Nephron progenitor cell (in vitro differentiated cells): Measurements from ENCODE around the gene OAF.

Experiments
- DNase-seq: peaks from one replicate; pipeline ENCODE4 v3.0.0; 2021
- H3K27ac Mint-ChIP-seq: 2 replicates; pipeline ENCODE4 v1.8.0; 2021; ENCODE audit warnings: mild to moderate bottlenecking, moderate library complexity, mixed read lengths
- H3K27me3 Mint-ChIP-seq: 2 replicates; pipeline ENCODE4 v1.8.0; 2021; ENCODE audit warnings: mild to moderate bottlenecking, low read depth, mixed read lengths; ENCODE audit not compliant: poor library complexity
- H3K36me3 Mint-ChIP-seq: 2 replicates; pipeline ENCODE4 v1.8.0; 2021; ENCODE audit warnings: low read depth, mixed read lengths
- H3K4me1 Mint-ChIP-seq: 2 replicates; pipeline ENCODE4 v1.8.0; 2021; ENCODE audit warnings: mixed read lengths
- H3K4me3 Mint-ChIP-seq: 2 replicates; pipeline ENCODE4 v1.8.0; 2021; ENCODE audit warnings: mild to moderate bottlenecking, moderate library complexity, mixed read lengths
- H3K9me3 Mint-ChIP-seq: 2 replicates; pipeline ENCODE4 v1.8.0; 2021; ENCODE audit warnings: mild to moderate bottlenecking, moderate library complexity, mixed read lengths
- TF ChIP-seq, protein P1 (sequence below): fragments of 200-600 bp; sonication (generic); IDR thresholded peaks from 2 replicates; pipeline ENCODE4 v1.5.0; 2021; ENCODE audit warnings: antibody characterized with exemption

Gene OAF

DNA sequence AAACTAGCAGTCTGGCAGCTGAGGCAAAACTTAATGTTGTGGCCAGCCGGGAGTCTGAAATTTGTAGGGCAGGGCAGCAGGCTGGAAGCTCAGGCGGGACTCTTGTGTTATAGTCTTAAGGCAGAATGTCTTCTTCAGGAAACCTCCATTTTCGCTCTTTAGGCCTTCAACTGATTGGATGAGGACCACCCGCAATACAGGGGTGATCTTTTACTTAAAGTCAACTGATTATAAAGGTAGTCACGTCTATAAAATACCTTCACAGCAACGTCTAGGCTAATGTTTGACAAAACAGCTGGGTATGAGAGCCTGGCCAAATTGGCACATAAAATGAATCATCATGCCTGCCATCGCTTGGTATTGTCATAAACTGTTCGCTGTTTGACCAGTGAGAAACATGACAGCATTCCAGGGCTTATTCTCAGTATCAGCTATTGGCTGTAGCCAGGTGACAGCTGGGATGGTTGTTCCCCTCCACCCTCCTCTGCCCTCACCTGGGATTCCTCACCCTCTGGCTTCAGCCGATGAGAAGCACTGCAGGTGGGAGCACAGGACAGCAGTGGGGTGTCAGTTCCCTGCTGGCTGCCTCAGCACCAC lies 22.5 kb downstream of the OAF start:
- H3K27ac Mint-ChIP-seq = no peak overlapping the region
- peaks cover 68% of the 10 kb centered on the region for H3K27me3 Mint-ChIP-seq
- TF ChIP-seq, protein P1, sequence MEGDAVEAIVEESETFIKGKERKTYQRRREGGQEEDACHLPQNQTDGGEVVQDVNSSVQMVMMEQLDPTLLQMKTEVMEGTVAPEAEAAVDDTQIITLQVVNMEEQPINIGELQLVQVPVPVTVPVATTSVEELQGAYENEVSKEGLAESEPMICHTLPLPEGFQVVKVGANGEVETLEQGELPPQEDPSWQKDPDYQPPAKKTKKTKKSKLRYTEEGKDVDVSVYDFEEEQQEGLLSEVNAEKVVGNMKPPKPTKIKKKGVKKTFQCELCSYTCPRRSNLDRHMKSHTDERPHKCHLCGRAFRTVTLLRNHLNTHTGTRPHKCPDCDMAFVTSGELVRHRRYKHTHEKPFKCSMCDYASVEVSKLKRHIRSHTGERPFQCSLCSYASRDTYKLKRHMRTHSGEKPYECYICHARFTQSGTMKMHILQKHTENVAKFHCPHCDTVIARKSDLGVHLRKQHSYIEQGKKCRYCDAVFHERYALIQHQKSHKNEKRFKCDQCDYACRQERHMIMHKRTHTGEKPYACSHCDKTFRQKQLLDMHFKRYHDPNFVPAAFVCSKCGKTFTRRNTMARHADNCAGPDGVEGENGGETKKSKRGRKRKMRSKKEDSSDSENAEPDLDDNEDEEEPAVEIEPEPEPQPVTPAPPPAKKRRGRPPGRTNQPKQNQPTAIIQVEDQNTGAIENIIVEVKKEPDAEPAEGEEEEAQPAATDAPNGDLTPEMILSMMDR = no peak
- no peak overlapping the region for H3K4me3 Mint-ChIP-seq
- DNase-seq = no peak
- peaks cover 2% of the 10 kb centered on the region for H3K4me1 Mint-ChIP-seq
- H3K36me3 Mint-ChIP-seq = no peaks in the 10 kb centered on the region
- H3K9me3 Mint-ChIP-seq = peaks cover 3% of the 10 kb centered on the region

- H3K4me1 Mint-ChIP-seq = no peaks in the 10 kb centered on the region
- peak; percentile 78 for DNase-seq
- H3K27me3 Mint-ChIP-seq = peaks cover 82% of the 10 kb centered on the region
- TF ChIP-seq, protein P1 = peak; percentile 80
- H3K36me3 Mint-ChIP-seq = no peaks in the 10 kb centered on the region
- H3K9me3 Mint-ChIP-seq = peaks cover 3% of the 10 kb centered on the region
- no peak overlapping the region for H3K4me3 Mint-ChIP-seq
- no peak overlapping the region for H3K27ac Mint-ChIP-seq
These were observed 24.3 kb downstream of the OAF start for GRCh38 chr11:120235024-120235628.

DNA sequence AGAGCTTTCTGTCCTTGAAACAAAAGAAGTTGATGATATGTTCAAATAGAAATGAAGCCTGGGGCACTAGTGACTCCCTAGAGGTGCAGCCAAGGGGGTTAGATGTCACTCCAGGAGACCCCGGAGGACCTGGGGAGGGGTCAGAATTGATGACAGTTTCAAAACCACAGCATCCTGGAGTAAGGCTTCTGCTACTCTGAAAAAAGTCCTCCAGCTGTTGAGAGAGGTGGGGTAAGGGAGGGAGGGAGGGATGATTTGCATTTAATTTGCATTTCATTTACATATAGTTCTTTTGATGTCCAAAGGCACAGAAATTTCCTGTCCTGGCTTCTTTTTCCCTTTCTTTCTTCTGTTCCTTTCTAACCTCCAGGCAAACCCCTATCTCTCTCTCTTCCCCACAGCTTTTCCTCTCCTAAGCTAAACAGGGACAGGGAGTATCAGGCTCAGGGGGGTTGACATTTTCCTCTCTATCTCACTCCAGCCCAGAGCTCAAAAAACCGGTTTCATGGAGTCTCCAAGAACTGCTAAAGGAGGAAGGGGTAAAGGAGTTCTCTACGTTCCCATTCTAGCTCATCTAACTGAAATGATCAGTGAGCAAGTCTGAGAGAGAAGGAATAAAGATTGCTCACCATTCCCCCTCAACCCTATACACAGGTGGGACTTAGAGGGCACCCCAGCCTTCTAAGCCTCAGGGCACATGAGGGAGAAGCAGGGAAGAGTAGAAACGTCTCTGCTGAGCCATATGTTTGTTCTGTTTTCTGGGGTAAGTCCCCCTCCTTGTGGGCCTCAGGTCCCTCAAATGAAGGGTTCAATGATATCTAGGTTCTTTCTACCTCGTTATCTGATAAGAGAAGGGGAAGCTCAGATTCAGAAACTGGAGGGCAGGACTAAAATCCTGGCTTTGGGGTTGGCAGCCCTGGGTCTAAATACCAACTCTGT lies 25.6 kb downstream of the OAF start:
- DNase-seq = no peak
- Mint-ChIP-seq H3K27ac (peak overlapping the region; percentile 85), H3K27me3 (peaks cover 94% of the 10 kb centered on the region), H3K4me1 (no peaks in the 10 kb centered on the region), H3K9me3 (peaks cover 3% of the 10 kb centered on the region), H3K36me3 (no peaks in the 10 kb centered on the region), H3K4me3 (no peak overlapping the region)
- TF ChIP-seq, protein P1 = no peak

DNA sequence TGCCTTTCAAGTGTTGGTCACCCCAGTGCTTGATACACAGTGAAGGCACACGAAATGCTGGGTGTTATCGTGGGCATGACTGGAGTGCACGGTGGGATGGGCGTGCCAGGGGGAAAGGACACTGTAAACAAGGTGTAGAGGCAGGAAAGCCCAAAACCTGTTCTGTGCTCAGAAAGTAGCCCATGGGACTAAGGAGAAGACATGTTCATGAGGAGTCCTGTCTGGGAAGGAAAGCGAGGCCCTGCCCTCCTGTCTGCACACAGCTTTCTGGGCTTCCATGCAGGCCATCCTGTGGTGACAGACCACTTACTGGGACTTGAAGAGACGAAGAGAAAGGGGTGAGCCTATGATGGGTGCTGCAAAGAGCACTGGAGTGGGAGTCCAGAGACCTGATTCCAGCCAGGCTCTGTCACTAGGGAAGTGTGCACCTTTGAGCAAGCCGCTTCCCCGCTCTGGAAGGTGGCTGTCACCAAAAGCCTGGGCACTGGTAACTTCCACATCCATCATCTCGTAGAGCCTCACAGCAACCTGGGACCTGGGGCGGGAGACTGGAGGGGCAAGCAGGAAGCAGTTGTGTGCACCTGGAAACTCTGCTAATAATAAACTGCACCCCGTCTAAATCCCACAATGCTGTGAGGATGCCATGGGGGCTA lies 28.3 kb downstream of the OAF start:
- DNase-seq = no peak
- H3K4me1 Mint-ChIP-seq = no peaks in the 10 kb centered on the region
- peak overlapping the region; percentile 66 for H3K4me3 Mint-ChIP-seq
- peaks cover 3% of the 10 kb centered on the region for H3K9me3 Mint-ChIP-seq
- no peak overlapping the region for H3K27ac Mint-ChIP-seq
- H3K36me3 Mint-ChIP-seq = no peaks in the 10 kb centered on the region
- peaks cover 95% of the 10 kb centered on the region for H3K27me3 Mint-ChIP-seq
- TF ChIP-seq, protein P1 = no peak

DNA sequence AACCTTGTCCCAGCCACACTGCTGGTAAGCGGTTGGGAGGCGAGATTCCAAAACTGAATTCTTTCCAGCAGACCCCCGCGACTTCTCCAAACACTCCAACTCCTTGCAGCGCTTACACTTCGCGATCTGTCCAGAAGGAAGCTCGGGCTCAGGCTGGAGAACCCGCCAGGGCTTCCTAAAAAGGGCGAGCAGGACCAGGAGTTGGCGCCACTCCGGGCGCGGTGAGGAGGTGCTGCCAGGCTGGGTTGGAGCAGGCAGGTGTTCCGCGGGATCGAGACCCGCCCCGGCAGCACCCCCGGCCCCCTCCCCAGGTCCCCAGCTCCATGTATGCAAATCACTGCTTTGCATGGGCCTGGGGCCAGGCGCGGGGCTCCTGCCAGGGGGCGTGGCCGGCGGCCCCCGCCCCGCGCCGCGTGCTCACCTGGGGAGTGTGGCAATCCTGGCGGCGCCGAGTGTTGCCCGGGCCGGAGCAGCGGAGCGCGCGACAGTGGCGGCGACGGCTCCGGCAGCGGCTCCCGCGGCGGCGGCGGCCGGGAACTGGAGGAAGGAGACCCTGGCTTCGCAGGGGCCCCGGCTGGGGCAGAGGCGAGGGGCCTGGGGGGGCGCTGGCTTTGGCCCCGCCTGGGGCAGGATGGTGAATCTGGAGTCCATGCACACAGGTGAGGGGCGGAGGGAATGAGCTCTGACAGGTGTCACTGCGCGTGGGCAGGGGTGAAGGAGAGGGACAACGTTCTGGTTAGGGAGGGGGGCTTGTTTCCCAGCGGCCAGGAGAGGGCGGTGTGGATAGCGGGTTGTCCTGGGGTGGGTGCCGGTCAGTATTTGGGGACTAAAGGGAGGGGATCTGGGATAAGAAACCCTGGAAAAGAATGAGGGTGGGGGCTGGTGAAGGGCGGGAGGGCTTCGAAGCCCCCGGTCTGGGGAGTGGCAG lies 29.1 kb downstream of the OAF start, which contains the start of gene POU2F3:
TSS of gene POU2F3 (plus strand) at position 428 of the 928 bp plus-strand sequence. CDS start at position 632, 204 bp downstream.
- DNase-seq = peak; percentile 47
- Mint-ChIP-seq H3K36me3 (no peaks in the 10 kb centered on the region), H3K9me3 (peaks cover 3% of the 10 kb centered on the region), H3K4me3 (peak within 1 kb of the TSS; percentile 66), H3K27me3 (peaks cover 96% of the 10 kb centered on the region), H3K4me1 (peaks cover 6% of the 10 kb centered on the region), H3K27ac (no peak within 1 kb of the TSS)
- TF ChIP-seq, protein P1 = peak; percentile 13
